Activated CD4-positive, alpha-beta T cell treated with anti-CD3 and anti-CD28 coated beads for 4 hours (primary cell): ENCODE measurements around the gene FAM168B.

Experiments
- DNase-seq, 2 donors: peaks; one replicate each; pipeline ENCODE4 v3.0.0-alpha.2; 2020

Gene FAM168B

DNA sequence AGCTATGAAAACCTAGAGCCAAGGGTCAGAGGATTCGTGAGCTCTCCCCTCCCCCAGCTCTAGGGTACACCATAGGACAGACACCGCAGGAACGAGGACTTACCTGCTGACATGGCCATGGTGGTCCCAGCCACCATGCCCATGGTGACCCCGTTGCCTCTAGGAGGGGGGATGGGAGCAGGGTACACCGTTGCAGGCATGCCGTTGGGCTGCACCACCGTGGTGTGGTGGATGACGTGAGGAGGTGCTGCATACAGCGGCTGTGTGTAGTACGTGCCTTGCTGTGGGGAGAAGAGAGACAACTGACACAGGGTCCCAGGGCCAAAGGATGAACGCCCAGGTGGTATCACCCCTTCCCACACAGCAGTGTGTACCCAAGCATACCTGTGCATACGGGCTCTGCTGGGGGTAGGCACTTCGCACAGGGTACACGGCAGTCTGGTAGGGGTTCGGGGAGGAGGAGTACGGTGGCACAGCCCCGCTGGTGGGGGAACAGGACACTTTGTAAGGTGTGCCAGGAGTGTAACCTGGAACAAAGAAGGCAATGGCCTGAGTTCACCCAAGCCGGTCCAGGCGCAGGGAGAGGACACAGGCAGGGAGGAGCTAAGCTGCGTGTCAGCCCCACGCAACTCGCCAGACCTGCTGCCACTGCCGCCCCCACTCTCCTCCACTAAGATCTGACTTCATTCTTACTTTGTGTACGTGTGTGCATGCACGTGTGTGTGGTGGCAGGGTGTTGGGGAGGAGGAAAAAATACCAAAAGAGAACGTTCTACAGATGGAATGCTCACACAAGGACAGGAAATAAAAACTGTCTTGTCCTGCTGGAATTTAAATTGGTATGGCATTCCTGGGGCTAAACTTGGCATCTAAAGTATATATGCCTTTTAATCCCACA lies 37.8 kb downstream of the FAM168B start:
- DNase-seq = no peak

DNA sequence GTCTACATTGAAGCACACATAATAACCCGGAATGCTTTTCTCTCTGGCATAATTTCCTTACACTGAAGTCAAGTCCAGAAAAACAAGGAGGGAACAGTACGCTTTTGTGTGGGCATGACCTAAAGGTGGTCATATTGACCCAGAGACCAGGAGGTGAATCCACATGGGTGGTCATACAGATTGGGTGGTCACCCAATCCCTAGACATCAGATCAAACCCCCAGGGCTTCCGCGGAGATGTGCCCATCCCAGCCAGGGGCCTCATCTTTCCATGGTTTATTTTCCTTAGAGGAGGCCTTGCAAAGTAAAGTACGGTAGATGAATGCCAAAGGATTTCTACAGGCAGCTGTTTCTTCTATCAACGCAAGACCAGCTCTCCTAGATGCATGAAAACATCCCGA lies 38.8 kb downstream of the FAM168B start:
- no peak for DNase-seq

DNA sequence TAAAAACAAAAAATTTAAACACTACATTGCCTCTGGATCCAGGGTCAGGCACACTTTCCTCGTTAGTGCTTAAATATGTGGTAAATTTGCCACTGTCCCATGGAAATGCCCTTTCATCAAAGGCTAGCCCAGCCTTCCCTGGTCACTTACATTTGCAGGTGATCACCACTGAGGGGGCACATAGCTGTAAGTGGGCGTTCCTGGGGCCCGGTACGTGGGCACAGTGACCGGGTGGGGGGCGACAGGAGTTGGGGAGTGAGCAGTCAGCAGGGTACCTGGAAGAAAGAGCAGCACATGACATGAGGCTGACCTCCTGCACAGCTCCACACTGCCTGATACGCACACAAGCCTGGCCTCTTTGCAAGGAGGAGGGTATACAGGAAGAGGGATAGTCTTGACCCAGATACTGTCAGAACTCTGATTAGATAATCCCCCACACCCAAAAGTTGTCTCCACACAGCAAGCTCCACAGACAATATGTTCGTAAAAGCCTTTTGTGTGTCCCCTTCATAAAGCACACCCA lies 40.5 kb downstream of the FAM168B start:
- DNase-seq = no peak

DNA sequence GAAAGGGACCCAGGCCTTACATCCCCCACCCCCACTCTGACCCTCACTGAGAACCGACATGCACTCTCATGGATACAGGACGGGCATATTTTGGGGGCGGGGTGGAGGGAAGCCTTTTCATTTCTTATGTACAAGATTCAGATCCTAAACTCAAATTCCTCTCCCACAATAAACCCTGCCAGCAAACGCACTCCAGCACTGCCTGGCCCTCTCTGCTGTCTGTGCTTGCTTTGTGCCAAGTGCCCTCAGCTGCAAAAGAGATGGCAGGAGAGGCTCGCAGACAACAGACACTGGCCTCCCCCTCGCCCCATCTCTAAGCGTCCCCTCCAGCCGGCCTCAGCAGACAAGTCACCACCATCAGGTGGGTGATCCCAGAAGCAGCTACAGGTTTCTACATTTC lies 42.4 kb downstream of the FAM168B start:
- no peak for DNase-seq

DNA sequence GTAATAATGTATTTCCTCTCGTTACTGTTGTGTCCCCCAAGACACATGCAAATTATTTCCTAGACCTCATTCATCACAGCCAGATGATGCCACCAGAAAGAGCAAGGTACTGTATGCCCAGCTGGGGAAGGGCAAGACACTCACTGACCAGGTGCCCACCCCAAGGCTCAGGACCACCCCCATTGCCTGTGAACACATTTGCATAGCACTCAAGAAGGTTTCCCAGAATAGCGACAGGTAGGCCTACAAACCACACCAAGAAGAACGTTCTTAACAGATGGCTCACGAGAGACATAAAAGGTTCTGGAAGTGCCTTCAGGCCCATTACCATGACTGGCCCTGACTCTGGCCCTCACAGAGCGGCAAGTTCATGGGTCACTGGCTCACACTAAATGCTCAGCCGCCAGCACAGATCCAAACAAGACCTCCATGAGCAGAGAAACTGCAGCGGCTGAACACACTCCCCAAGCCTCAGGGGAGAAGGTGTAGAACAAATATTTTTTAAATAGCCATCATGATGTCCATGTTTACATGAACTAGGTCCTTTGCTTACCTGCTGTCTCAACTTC lies 44.0 kb downstream of the FAM168B start:
- DNase-seq = no peak

DNA sequence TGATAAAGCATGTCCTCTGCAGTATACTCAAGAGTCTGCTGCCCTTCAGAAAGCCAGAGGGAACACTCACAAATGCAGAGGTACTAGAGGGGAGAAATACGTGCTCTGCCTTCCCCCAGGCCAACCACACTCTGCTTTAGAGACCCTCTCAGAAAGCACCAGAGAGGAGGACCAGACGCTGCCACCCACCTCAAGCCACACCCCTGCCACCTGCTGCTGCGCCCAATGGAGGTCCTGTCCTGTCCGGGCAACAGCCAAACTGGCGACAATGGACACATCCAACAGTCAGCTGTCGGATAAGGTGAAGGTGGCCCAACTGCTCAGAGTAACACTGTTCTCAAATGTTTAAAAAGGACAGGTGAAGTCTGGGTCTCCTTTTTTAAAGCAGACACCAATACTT lies 44.6 kb downstream of the FAM168B start:
- DNase-seq = no peak

DNA sequence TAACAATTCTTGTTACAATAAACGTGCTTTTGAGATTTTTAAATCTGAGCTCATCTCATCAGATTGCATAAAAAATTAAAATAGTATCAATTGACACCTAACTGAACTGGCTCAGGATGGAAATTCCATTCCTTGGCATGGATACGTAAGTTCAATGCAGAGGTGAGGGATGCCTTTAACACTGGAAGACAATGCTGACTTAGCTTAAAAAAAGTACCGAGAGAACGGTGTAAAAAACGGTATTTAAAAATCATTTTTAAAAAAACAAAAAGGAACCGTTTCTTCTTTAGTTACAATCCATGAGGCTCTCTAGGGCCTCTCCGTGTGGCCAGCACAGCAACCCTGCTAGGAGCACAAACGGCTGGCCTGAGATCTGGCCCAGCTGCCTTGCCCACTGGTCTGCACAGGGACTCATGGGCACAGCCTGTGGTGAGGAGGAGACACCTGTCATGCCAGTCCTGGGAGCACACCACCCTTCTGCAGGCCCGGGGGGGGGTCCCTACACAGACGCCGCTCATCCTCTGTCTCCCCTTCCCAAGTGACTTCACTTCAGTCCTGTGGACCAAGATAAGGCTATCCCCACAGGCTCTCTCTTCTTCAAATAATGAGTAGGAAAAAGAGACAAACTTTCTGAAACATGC lies 45.2 kb downstream of the FAM168B start:
- no peak for DNase-seq

DNA sequence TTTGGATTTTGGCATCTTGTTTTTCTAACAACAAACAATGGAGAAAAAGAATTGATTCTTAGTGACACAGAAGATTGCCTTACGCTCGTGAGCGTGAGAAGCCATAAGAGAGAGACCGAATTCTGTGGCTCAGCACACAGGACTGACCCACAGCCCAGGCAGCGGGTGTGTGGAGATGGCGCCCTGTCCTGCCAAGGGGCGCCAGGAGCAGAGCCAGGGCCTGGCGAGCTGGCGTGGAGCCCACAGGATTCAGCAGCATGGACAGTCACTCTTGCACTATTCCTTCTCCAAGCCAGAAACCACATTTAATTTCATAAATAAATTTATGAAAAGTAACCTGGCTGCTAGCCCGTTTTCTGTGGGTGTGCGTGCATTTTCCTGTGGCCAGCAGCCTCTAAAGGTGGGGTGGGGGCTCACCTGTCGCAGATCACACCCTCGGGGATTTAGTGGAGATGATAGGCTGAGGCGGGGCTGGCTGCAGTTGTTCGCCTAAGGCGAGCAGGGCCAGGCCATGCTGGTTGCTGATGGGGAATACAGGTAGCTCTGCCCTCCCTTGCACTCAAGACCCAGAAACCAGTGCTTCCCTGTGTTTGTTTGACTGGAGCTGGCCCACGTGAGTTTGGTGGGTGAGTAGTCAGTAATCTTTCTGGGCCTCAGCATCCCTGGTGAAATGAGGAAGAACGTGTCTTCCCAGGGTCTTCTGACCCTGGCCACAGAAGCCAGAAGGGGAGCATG lies 46.2 kb downstream of the FAM168B start:
- DNase-seq = no peak

DNA sequence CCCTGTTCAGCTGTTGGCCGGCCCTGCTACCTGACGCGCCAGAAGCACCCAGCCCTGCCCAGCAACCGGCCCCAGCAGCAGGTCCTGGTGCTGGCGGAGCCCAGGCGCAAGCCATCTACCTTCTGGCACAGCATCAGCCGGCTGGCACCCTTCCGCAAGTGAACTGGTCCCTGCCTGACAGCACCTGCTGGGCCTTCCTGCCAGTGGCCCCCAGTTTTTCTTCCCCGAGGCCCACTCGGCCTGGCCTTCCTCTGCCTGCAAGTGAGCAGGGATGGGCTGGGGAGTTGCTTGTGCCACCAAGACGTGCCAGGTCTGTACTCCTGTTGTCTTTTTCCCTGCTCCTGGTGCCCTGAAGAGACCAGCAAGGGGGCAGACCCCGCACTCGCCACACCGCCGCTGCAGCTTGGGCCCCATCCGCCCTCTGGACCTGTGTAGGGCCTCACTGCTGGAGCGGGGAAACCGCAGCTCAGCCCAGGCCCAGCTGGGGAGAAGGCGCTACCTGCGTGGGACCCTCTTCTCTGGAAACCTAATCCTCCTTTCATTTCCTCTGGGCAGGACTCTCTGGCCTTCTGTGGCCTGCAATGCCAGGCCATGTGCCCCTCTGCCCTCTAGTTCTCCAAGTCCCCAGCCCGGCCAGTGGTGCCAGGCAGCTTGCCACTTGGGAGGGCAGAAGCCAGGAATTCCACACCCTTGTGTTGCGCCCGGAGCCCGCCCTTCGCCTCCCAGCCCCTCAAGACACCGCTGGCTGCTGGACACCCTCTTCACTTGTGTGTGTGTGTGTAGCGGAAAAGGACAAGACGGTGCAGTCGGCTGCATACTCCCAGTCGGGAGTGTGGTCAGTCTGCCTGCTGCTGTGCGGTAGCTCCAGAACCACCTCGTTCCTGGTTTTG lies 47.0 kb downstream of the FAM168B start:
- DNase-seq = no peak

DNA sequence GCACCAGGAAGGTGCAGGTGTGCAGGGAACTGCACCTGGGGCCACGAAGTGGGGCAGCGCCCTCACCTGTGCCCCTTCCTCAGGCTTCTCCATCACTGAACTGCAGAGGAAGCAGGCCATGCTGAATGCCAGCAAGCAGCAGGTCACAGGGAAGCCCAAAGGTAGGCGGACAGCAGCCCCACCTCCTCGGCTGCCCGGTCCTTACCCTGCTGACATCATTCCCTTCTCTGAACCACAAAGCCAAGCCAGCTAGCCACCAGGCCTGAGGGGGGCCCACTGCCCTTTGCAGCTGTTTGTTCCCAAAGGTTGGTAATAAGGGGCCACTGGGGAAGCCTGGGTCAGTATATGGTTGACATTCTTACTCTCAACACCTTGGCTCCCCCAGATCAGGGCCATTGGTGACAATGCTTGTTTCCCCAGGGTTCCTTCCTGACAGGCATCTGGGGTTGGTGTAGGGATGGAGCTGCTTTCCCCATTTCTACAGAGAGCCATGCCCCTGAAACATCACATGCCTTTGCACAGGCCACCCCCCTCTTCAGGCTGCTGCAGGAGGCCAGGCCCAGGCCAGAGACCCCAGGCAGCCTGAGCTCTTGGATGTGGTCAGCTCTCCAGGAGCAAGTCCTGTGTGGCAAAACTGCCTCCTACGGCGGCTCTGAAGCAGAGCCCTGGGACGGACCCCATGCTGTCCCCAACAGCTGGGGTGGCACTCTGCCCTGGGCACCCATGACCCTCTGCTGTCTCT lies 47.8 kb downstream of the FAM168B start:
- DNase-seq = no peak

DNA sequence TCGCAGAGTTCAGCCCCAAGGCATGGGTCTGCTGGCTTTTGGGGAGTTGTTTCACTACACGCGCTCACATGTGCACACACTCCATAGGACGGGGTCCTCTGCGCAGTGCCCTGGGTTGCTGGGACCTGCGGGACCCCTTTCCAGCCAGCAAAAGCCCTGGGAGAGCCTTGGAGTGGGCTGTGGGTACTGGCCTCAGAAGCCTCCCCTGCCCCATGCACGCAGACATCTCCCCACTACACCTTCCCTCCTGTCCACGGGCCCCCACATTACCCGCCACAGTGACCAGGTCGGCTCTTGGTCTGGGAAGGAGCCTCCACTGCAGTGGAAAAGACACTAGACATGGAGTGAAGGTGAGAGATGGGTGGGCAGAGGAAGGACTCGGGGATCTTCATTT lies 48.5 kb downstream of the FAM168B start:
- DNase-seq = no peak

DNA sequence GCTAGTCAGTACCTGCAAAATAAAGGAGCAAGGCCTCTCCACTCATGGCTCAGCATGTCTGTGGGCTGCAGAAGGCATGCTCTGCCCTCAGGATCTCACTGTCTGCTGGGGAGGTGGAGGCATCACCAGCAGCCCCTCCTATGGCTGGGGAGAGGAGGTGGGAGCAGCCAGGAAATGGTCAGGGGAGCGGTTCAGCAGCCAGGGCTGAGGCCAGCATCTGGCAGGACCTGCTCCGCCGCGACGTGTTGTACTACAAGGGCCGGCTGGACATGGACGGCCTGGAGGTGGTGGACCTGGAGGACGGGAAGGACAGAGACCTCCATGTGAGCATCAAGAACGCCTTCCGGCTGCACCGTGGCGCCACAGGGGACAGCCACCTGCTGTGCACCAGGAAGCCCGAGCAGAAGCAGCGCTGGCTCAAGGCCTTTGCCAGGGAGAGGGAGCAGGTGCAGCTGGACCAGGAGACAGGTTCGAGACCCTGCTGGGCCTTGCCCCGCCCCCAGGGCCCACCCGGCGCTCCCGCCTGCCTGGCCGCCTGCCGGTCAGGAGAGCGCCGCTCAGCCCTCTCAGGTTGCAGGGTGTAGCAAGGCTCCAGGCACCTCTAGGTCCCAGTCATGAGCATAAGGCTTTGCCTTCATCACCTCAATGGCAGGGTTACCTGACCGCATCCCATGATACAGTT lies 49.0 kb downstream of the FAM168B start:
- DNase-seq = no peak

DNA sequence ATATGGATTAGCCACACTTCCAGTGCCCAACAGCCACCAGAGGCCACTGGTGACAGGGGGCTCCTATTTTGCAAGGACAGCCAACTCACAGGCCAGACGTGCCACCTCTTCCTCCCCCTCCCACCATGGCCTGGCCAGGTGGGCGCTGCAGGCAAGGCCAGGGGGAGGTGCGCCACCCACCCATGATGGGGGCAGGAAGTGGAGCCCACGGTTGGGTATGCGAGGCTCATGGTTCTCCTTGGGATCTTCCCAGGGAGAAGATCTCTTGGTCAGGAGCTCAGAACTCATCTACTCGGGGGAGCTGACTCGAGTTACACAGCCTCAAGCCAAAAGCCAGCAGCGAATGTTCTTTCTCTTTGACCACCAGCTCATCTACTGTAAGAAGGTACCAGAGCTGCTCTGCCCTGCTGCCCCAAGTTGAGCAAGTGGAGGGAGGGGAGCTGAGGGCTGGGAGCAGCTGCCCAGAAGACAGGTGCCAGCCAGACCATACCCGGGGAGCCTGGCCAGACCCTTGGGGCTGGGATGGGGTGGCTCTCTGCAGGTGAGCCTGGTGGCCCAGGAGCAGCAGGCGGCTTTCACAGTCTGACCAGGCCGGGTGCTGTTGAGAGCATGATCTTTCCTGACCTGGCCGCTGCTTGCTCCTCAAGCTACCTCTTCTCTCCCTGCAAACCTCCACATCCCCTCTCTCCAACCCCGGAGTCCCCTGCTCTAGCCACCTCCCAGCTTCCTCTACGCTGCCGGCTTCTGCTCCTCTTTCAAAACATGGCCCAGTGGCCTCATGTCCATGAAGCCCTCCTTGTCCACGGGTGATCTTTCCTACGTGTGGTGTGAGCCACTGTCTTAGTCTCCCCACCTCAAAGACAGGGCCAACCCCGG lies 49.8 kb downstream of the FAM168B start:
- no peak for DNase-seq

DNA sequence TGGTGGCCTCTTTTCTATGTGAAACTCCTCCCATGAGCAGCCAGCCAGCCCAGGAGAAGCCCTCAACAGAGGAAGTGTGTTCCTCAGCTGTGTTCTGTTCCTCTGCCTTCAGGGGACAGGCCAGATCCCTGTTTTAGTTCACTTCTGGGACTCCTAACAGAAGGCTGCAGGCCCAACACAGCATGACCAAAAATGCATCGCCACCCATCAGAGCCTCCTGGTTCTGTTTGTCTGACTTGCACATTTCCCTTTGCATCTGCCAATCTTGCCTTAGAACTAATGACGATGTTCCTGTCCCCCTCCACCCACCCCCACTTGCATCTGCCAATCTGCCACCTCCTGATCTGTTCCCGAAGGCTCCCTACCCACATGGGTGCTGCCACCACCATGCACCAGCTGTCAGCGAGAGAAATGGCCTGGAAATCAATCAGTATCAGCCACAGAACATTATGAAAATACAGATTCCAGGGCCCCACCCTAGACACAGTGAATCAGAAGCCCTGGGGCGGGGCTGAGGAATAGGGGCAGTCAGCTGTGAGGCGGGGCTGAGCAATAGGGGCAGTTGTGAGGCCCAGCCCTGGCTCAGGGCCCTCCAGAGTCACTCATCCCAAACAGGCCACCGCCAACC lies 51.0 kb downstream of the FAM168B start:
- DNase-seq = no peak

DNA sequence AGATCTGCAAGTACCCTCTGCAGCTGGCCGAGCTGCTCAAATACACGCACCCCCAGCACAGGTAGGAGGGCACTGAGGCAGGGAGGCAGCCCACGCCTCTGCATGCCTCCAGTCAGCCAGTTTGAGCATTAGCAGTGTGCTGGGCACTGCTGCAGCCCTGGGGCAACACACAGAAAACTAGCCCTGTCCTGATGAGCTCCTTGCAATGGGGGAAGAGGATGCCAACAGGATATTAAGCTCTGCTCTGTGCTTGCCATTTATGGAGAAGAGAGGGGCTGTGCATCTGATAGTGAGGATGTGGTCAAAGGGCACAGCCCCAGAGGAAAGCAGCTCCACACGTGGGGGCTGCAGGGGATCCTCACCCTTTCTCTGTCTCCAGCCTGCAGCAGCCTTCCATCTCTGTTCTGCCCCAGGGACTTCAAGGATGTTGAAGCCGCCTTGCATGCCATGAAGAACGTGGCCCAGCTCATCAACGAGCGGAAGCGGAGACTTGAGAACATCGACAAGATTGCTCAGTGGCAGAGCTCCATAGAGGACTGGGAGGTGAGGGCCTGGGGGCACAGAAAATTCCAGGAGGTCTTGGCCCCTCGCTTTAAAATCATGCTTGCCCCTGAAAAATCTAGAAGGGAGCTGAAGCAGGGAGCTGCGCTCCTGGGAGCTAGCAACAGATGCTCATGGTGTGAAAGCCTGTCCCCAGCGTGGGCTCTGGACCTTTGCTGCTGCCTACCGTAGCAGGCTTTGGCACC lies 51.7 kb downstream of the FAM168B start:
- DNase-seq = no peak

DNA sequence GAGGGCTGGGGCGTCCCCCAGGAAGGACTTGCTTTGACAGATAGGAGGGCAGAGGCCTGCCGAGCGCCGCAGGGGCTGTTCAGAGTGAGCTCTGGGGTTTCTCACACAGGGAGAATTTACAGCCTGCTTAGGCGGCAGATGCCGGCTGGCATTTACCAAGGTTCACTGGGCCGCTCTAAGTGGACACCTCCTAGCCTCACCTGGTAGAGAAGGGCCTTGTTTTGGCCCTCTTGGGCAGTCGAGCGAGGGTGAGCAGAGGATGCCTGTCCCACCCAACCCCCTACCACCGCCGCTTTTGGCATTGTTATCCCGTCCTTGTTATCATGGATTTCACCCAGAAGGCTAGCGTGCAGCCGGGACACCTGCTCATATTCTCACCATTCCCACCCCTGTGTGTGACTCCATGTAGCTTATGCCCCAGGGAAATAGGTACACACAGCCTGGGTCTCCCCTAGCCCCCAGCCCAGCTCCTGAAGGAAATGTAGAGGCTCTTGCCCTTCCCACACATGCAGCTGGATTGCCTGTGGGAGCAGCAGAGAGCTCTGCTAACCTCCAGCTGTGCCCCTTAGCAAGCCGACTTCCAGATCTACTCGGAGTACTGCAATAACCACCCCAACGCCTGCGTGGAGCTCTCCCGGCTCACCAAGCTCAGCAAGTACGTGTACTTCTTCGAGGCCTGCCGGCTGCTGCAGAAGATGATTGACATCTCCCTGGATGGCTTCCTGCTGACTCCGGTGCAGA lies 52.4 kb downstream of the FAM168B start:
- no peak for DNase-seq

DNA sequence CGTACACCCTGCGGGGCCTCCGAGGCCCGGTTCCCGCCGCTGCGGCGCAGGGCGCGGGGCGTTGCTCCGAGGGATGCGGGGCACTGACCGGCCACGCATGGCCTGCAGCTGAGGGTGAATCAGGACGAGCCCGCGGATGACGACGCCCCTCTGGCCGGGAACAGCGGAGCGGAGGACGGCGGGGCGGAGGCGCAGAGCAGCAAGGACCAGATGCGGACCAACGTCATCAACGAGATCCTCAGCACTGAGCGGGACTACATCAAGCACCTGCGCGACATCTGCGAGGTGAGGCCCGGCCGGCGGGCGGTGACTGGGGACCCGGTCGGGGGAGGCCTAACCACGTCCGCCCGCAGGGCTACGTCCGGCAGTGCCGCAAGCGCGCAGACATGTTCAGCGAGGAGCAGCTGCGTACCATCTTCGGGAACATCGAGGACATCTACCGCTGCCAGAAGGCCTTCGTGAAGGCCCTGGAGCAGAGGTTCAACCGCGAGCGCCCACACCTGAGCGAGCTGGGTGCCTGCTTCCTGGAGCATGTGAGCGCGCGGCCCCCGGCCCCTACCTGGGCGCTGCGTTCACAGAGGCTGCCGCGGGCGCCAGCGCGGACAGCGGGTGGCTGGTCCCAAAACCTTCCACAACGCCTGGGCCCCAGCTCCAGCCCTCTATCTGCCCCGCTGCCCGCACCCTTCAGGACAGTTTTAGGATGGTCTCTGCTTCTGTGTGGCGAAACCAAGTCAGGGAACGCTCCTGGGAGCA lies 53.2 kb downstream of the FAM168B start:
- DNase-seq = no peak
